Measurements from ENCODE around the gene CEP72.

Gene CEP72

GRCh38 chr5:654071-654778 lies 42.1 kb downstream of the CEP72 start:
- in situ Hi-C loops (cut with MboI; ENCODE audit: low sequenced_read_pairs, unreplicated experiment), result no loop called here
- TF ChIP-seq CTCF (IDR thresholded peaks at IDR 0.05; ENCODE audit: borderline replicate concordance, control extremely low read depth, extremely low read depth, insufficient read depth, missing control alignments), result no peak
- DNase-seq (ENCODE audit: low spot score), result no peak

DNA sequence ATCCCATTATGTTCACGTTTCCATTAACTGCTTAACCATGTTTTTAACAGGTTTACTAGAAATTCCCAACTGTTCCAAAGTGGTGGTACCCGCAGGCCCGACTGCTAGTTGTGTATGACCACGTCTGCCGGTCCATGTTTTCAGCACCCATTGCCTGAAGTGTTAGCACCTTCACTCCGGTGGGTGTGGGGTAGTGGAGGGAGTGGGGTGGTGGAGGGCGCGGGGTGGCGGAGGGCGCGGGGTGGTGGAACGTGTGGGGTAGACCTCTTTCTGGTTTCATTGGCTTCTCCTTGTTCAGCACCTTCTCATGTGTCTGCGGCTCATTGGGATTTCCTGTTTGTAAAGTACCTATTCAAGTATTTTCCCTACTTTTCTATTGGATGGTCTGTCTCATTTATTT lies 43.3 kb downstream of the CEP72 start:
- no peak for TF ChIP-seq CTCF (IDR thresholded peaks at IDR 0.05; ENCODE audit: borderline replicate concordance, control extremely low read depth, extremely low read depth, insufficient read depth, missing control alignments)
- in situ Hi-C loops (cut with MboI; ENCODE audit: low sequenced_read_pairs, unreplicated experiment), result no loop called here
- DNase-seq (ENCODE audit: low spot score), result no peak

GRCh38 chr5:657570-657969 lies 45.4 kb downstream of the CEP72 start:
- no peak for DNase-seq (ENCODE audit: low spot score)
- in situ Hi-C loops (cut with MboI; ENCODE audit: low sequenced_read_pairs, unreplicated experiment), result no loop called here
- no peak for TF ChIP-seq CTCF (IDR thresholded peaks at IDR 0.05; ENCODE audit: borderline replicate concordance, control extremely low read depth, extremely low read depth, insufficient read depth, missing control alignments)

DNA sequence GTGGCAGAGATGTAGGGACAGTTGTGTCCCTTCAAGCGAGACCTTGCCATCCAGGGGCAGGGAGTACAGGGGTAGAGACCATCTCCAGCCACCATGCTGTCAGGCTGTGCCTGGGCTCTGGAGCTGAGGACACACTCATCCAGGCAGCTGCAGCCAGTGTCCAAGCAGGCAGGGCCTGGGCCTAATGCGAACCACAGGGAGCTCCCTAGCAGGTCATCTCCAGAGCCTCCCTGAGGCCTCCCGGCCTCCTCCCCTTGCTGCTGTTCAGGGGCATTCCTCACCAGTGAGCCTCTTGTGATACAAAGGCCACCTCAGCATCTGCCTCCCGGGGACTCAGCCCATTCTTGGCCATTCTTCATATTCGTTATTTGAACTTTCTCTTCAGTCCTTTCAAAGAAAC lies 46.0 kb downstream of the CEP72 start:
- no peak for DNase-seq (ENCODE audit: low spot score)
- in situ Hi-C loops (cut with MboI; ENCODE audit: low sequenced_read_pairs, unreplicated experiment), result no loop called here
- no peak for TF ChIP-seq CTCF (IDR thresholded peaks at IDR 0.05; ENCODE audit: borderline replicate concordance, control extremely low read depth, extremely low read depth, insufficient read depth, missing control alignments)

DNA sequence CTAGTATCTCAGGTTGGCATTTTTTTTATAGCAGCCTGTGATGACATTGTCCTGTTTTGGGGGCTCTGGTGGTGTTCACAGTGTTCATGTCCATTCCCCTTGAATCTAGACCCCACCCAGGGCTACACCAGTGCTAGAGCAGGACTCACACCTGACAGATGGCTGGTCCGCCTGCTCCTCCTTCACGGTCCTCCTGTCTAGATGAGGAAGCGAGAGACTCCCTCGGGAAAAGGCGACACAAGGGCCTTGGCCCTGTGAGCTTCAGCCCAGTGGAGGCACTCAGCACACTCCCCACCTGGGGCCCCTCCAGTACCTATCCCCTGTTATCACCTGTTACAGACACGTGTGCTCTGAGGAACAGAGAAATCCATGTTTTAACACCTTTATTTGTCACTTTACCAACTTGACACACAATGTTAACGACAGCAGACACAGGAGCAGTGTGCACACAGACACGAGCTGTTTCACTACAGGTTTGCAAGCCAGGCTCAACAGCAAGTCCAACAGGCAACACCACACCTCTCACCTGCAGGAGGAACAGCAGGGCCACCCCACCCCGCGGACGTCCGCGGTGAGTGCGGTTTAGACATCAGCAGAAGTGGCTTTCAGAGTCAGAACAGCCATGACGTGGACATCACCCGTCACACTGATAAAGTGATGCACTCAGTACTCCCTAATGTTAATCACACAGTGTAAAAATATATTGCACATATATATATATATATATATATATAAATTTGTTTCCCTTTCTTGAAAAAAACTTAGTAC lies 47.5 kb downstream of the CEP72 start:
- TF ChIP-seq CTCF (IDR thresholded peaks at IDR 0.05; ENCODE audit: borderline replicate concordance, control extremely low read depth, extremely low read depth, insufficient read depth, missing control alignments), result no peak
- in situ Hi-C loops (cut with MboI; ENCODE audit: low sequenced_read_pairs, unreplicated experiment), result no loop called here
- DNase-seq (ENCODE audit: low spot score), result no peak

- no peak for DNase-seq (ENCODE audit: low spot score)
- in situ Hi-C loops (cut with MboI; ENCODE audit: low sequenced_read_pairs, unreplicated experiment), result no loop called here
- TF ChIP-seq CTCF (IDR thresholded peaks at IDR 0.05; ENCODE audit: borderline replicate concordance, control extremely low read depth, extremely low read depth, insufficient read depth, missing control alignments), result no peak
Observed at GRCh38 chr5:660491-661030, 48.4 kb downstream of the CEP72 start.
